C4-2B (cell line): Measurements from ENCODE around the gene DNAJB8.

ENCODE experiments used
- ZFX ChIP-seq: fragments of 450-650 bp; IDR thresholded peaks from 2 replicates; pipeline ENCODE4 v1.6.1; 2017
- TF ChIP-seq, protein P1 (sequence below): fragments of 450-650 bp; conservative IDR thresholded peaks from 2 replicates; pipeline ENCODE4 v1.5.1; 2017; ENCODE audit warnings: mild to moderate bottlenecking

DNA sequence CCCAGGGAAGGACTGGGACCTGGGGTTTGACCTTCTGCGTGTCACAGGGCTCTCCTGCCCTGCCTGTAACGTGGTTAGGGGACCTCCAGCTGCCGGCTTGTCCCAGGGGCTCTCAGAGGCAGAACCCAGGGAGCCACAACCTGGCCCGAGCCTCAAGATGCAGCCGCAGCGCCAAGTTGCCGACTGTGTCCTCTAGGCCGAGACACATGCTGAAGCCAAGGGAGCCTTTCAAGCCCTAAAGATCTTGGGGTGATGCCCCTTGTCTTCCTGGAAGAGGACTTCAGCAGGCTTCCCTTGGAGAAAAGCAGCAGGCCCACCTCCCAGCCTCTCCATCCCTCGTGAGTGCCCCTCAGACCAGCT lies 7.2 kb downstream of the DNAJB8 start:
- TF ChIP-seq, protein P1, sequence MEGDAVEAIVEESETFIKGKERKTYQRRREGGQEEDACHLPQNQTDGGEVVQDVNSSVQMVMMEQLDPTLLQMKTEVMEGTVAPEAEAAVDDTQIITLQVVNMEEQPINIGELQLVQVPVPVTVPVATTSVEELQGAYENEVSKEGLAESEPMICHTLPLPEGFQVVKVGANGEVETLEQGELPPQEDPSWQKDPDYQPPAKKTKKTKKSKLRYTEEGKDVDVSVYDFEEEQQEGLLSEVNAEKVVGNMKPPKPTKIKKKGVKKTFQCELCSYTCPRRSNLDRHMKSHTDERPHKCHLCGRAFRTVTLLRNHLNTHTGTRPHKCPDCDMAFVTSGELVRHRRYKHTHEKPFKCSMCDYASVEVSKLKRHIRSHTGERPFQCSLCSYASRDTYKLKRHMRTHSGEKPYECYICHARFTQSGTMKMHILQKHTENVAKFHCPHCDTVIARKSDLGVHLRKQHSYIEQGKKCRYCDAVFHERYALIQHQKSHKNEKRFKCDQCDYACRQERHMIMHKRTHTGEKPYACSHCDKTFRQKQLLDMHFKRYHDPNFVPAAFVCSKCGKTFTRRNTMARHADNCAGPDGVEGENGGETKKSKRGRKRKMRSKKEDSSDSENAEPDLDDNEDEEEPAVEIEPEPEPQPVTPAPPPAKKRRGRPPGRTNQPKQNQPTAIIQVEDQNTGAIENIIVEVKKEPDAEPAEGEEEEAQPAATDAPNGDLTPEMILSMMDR, result no peak
- TF ChIP-seq ZFX, result no peak
